HCT116 (cell line): ENCODE results near the gene RGS12. TPM values are rescaled to one million over a fixed set of nuclear protein-coding genes. Genes with fewer than 3 reads are reported as not detected.

ENCODE experiments used
- ATAC-seq: fragments of 200-7000 bp; cut with Tn5 transposase; 2 replicates; pipeline ENCODE4 v1.9.1; 2020; ENCODE audit warnings: mild to moderate bottlenecking, moderate library complexity
- BruUV-seq: library from RNA; stranded (reverse); fragments of 400-500 nt; replicated peaks from 2 replicates; lab custom pipeline; 2021; lab: Mats Ljungman, UMichigan
- CTCF ChIA-PET: fragments of 300-600 bp; sonication (Branson Sonifier 250); formaldehyde crosslinking; loops from one replicate; lab custom pipeline; 2021; ENCODE audit warnings: antibody characterized with exemption; lab: Charles Lee
- POLR2A ChIA-PET: fragments of 300-600, 350-600 bp; sonication (Branson Sonifier 250); formaldehyde crosslinking; loops from one replicate; lab custom pipeline; 2021; ENCODE audit warnings: antibody characterized with exemption; lab: Charles Lee
- RAD21 ChIA-PET, 2 experiments: fragments of 300-600 bp; sonication (Branson Sonifier 250); formaldehyde crosslinking; loops; one replicate each; lab custom pipeline; 2023; ENCODE audit warnings: low total read pairs in 2 of 2; ENCODE audit not compliant: uncharacterized antibody in 2 of 2, unreplicated experiment in 2 of 2, low non-redundant PET in 1 of 2; lab: Charles Lee
- DNase-seq: peaks from one replicate; pipeline ENCODE4 v3.0.0-alpha.2; 2010; ENCODE audit warnings: low read depth, low spot score
- H2AFZ ChIP-seq: fragments of 200-600 bp; shearing (Covaris generic), sonication (generic); 2 replicates; pipeline ENCODE4 v1.6.1; 2017; ENCODE audit warnings: low read depth, mixed run types, mixed read lengths, antibody characterized with exemption, low read length; ENCODE audit not compliant: poor library complexity, severe bottlenecking
- H3K27ac ChIP-seq: 2 replicates; pipeline ENCODE4 v1.5.1; 2012; ENCODE audit warnings: low read depth, low read length
- H3K27me3 ChIP-seq: fragments of 200-600 bp; sonication (generic); 2 replicates; pipeline ENCODE4 v1.6.1; 2016; ENCODE audit warnings: mixed run types, low read length, mixed read lengths; ENCODE audit not compliant: insufficient read depth
- H3K36me3 ChIP-seq, 2 experiments: fragments of 200-500 bp in 1 of 2; fragments of 200-600 bp in 1 of 2; sonication (Bioruptor generic) in 1 of 2; sonication (generic) in 1 of 2; 2 replicates each; pipeline versions ENCODE4 v1.5.1 to v1.6.1; 2014 to 2016; ENCODE audit warnings: low read length in 2 of 2, inconsistent platforms in 1 of 2, mixed read lengths in 1 of 2, mixed run types in 1 of 2; ENCODE audit not compliant: insufficient read depth in 2 of 2, control insufficient read depth in 1 of 2
- H3K4me1 ChIP-seq, 2 experiments: fragments of 200-600 bp in 1 of 2; sonication (generic) in 1 of 2; 2 replicates each; pipeline versions ENCODE4 v1.5.1 to v1.6.1; 2012 to 2017; ENCODE audit warnings: low read length in 2 of 2, inconsistent platforms in 1 of 2, mild to moderate bottlenecking in 1 of 2, mixed read lengths in 1 of 2, mixed run types in 1 of 2, moderate library complexity in 1 of 2; ENCODE audit not compliant: insufficient read depth in 2 of 2, control insufficient read depth in 1 of 2
- H3K4me2 ChIP-seq: fragments of 200-600 bp; sonication (generic); 2 replicates; pipeline ENCODE4 v1.6.1; 2017; ENCODE audit warnings: mixed run types, low read length, mixed read lengths
- H3K4me3 ChIP-seq, 2 experiments: fragments of 200-600 bp in 1 of 2; sonication (generic) in 1 of 2; replicated peaks in 1 of 2; 2 replicates each; pipeline ENCODE4 v1.5.1; 2011 to 2016; ENCODE audit warnings: low read length in 2 of 2, control low read depth in 1 of 2, low read depth in 1 of 2, mild to moderate bottlenecking in 1 of 2, mixed read lengths in 1 of 2, mixed run types in 1 of 2
- H3K79me2 ChIP-seq: fragments of 200-600 bp; sonication (generic); 2 replicates; pipeline ENCODE4 v1.6.1; 2017; ENCODE audit warnings: mild to moderate bottlenecking, mixed run types, low read length, moderate library complexity, mixed read lengths; ENCODE audit not compliant: insufficient read depth
- H3K9ac ChIP-seq: fragments of 200-600 bp; sonication (generic); 2 replicates; pipeline ENCODE4 v1.6.1; 2016; ENCODE audit warnings: low read length, mixed read lengths
- H3K9me2 ChIP-seq: fragments of 200-600 bp; sonication (generic), shearing (Covaris generic); 2 replicates; pipeline ENCODE4 v1.6.1; 2017; ENCODE audit warnings: mixed run types, mild to moderate bottlenecking, moderate library complexity; ENCODE audit not compliant: insufficient read depth
- H3K9me3 ChIP-seq, 2 experiments: fragments of 200-500 bp in 1 of 2; fragments of 200-600 bp in 1 of 2; sonication (Bioruptor generic) in 1 of 2; sonication (generic) in 1 of 2; 2 replicates each; pipeline ENCODE4 v1.6.1; 2014 to 2017; ENCODE audit warnings: low read length in 2 of 2, mixed read lengths in 2 of 2, inconsistent platforms in 1 of 2, low read depth in 1 of 2, mild to moderate bottlenecking in 1 of 2, mixed run types in 1 of 2, moderate library complexity in 1 of 2; ENCODE audit not compliant: control insufficient read depth in 1 of 2, insufficient read depth in 1 of 2
- H4K20me1 ChIP-seq: fragments of 200-600 bp; sonication (generic), shearing (Covaris generic); 2 replicates; pipeline ENCODE4 v1.6.1; 2017; ENCODE audit warnings: mixed run types, mild to moderate bottlenecking, moderate library complexity; ENCODE audit not compliant: insufficient read depth
- CEBPB ChIP-seq: IDR thresholded peaks from 2 replicates; pipeline ENCODE4 v1.6.1; 2012; ENCODE audit warnings: low read depth
- EGR1 ChIP-seq: IDR thresholded peaks from 2 replicates; pipeline ENCODE4 v1.6.1; 2012; ENCODE audit warnings: low read depth
- ELF1 ChIP-seq: IDR thresholded peaks from 2 replicates; pipeline ENCODE4 v1.6.1; 2012; ENCODE audit warnings: low read depth, borderline replicate concordance
- EZH2phosphoT487 ChIP-seq: fragments of 200-600 bp; IDR thresholded peaks from 2 replicates; pipeline ENCODE4 v1.6.1; 2018; ENCODE audit warnings: antibody characterized with exemption, borderline replicate concordance
- FOSL1 ChIP-seq: IDR thresholded peaks from 2 replicates; pipeline ENCODE4 v1.6.1; 2012; ENCODE audit warnings: low read depth
- POLR2AphosphoS5 ChIP-seq: IDR thresholded peaks from 2 replicates; pipeline ENCODE4 v1.6.1; 2011; ENCODE audit warnings: mild to moderate bottlenecking, low read depth, low read length, moderate library complexity
- RAD21 ChIP-seq: IDR thresholded peaks from 2 replicates; pipeline ENCODE4 v1.6.1; 2012; ENCODE audit warnings: low read depth, mild to moderate bottlenecking
- SP1 ChIP-seq: IDR thresholded peaks from 2 replicates; pipeline ENCODE4 v1.6.1; 2012; ENCODE audit warnings: low read depth
- YY1 ChIP-seq: IDR thresholded peaks from 2 replicates; pipeline ENCODE4 v1.6.1; 2011; ENCODE audit warnings: low read length, low read depth, moderate library complexity, mild to moderate bottlenecking; ENCODE audit not compliant: insufficient replicate concordance; ENCODE audit errors: extremely low read depth
- ZFX ChIP-seq: fragments of 450-650 bp; IDR thresholded peaks from 2 replicates; pipeline ENCODE4 v1.6.1; 2017
- intact Hi-C: fragments of 100-400 bp; cut with micrococcal nuclease; formaldehyde crosslinking; loops from 2 replicates; pipeline ENCODE4 v1.10.0; 2022
- total RNA-seq: library from RNA; stranded (reverse); gene quantifications from one replicate; pipeline ENCODE4 v1.2.1, GENCODE V29; 2021; ENCODE audit not compliant: unreplicated experiment
- TF ChIP-seq, protein P1 (sequence below): IDR thresholded peaks from 2 replicates; pipeline ENCODE4 v1.6.1; 2012
- TF ChIP-seq, protein P2 (sequence below): IDR thresholded peaks from 2 replicates; pipeline ENCODE4 v1.6.1; 2012; ENCODE audit warnings: low read depth
- TF ChIP-seq, protein P3 (sequence below): IDR thresholded peaks from 2 replicates; pipeline ENCODE4 v1.6.1; 2011; ENCODE audit warnings: mild to moderate bottlenecking, low read length, moderate library complexity; ENCODE audit not compliant: insufficient replicate concordance; ENCODE audit errors: extremely low read depth

RGS12 gene
- total RNA-seq, 1 experiment from 2014 or later = 22.2 TPM

DNA sequence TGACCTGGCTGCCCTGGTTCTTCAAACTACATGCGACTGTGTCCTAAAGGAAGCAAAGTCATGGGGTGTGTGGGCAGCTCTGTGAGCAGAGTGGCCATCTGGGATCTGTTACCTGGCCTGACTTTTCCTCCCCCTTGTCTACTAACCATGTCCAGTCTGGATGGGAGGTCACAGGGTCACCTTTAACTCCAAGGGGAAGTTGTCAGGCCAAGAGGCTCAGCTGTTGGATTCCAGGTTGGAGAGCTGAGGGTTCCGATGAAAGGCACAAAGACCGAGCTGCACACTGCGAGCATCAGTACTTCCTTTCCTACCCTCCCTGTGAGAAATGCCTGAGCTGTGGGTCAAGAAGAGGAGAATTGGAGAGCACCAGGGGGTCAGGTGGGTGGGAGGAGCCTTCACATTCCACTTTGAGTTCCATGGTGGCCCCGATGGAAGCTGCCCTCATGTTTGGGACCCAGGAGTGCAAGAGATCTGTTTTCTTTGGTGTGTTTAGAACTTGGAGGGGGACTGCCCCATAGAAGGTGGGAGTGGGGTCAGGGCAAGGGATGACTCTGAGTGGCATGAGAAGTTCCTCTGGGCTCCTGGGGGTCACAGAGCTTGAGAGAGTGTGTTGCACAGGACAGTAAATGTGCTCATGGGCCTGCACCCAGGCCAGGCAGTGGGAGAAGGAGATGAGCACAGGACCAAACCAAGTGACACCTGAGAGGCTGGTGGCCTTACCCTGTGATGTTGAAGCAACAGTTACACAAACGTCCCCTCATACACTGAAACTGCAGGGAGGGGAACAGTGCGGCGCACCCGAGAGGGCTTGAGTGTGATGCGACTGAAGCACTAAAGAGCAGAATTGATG lies 36.2 kb downstream of the RGS12 start:
- no peaks in the 10 kb centered on the region for H3K9me2 ChIP-seq
- H3K9ac ChIP-seq = no peak overlapping the region
- TF ChIP-seq RAD21 = no peak
- TF ChIP-seq EZH2phosphoT487 = no peak
- no peak for TF ChIP-seq YY1
- TF ChIP-seq, protein P1, sequence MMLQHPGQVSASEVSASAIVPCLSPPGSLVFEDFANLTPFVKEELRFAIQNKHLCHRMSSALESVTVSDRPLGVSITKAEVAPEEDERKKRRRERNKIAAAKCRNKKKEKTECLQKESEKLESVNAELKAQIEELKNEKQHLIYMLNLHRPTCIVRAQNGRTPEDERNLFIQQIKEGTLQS = no peak
- POLR2A ChIA-PET = no interaction called here
- DNase-seq (no peak), ATAC-seq (no peak)
- no TSS peak for BruUV-seq
- no peaks in the 10 kb centered on the region for H3K9me3 ChIP-seq
- H3K79me2 ChIP-seq = no peaks in the 10 kb centered on the region
- no peak overlapping the region for H3K4me3 ChIP-seq
- intact Hi-C loops = no loop called here
- CTCF ChIA-PET = no interaction called here
- RAD21 ChIA-PET = no interaction called here
- H2AFZ ChIP-seq = no peak overlapping the region
- H4K20me1 ChIP-seq = no peaks in the 10 kb centered on the region
- no peaks in the 10 kb centered on the region for H3K27me3 ChIP-seq
- H3K4me1 ChIP-seq = no peaks in the 10 kb centered on the region
- H3K4me2 ChIP-seq = no peak overlapping the region
- no peak overlapping the region for H3K27ac ChIP-seq
- H3K36me3 ChIP-seq = no peaks in the 10 kb centered on the region

DNA sequence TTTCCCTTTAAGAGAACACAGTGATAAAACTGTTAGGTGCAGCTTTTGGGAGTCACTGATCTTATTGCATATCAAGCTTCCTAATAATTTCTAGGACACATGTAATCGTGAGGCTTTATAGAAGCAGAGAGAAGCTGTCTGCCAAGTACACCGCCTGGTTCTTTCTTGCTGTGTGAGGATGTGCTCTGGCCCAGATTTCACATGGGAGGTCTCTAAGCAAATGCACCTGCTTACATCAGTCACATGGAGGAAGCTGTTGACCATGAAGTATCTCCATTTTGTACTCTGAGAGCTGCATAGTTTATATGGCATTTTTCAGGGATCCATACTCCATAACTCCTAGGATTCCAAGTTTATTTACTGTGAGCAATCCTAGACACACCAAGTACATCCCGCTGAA lies 37.1 kb downstream of the RGS12 start:
- H3K4me3 ChIP-seq = no peak overlapping the region
- ChIA-PET POLR2A (no interaction called here), CTCF (no interaction called here), RAD21 (no interaction called here)
- no peaks in the 10 kb centered on the region for H3K9me2 ChIP-seq
- H3K27me3 ChIP-seq = no peaks in the 10 kb centered on the region
- no peaks in the 10 kb centered on the region for H4K20me1 ChIP-seq
- H3K4me2 ChIP-seq = no peak overlapping the region
- H3K36me3 ChIP-seq = no peaks in the 10 kb centered on the region
- intact Hi-C loops = no loop called here
- no peak overlapping the region for H3K27ac ChIP-seq
- H2AFZ ChIP-seq = no peak overlapping the region
- ATAC-seq = no peak
- H3K9ac ChIP-seq = no peak overlapping the region
- TF ChIP-seq SP1 (no peak), ZFX (no peak), EZH2phosphoT487 (no peak), EGR1 (no peak), ELF1 (no peak), CEBPB (no peak), POLR2AphosphoS5 (no peak), FOSL1 (no peak), RAD21 (no peak), YY1 (no peak)
- TF ChIP-seq, protein P2, sequence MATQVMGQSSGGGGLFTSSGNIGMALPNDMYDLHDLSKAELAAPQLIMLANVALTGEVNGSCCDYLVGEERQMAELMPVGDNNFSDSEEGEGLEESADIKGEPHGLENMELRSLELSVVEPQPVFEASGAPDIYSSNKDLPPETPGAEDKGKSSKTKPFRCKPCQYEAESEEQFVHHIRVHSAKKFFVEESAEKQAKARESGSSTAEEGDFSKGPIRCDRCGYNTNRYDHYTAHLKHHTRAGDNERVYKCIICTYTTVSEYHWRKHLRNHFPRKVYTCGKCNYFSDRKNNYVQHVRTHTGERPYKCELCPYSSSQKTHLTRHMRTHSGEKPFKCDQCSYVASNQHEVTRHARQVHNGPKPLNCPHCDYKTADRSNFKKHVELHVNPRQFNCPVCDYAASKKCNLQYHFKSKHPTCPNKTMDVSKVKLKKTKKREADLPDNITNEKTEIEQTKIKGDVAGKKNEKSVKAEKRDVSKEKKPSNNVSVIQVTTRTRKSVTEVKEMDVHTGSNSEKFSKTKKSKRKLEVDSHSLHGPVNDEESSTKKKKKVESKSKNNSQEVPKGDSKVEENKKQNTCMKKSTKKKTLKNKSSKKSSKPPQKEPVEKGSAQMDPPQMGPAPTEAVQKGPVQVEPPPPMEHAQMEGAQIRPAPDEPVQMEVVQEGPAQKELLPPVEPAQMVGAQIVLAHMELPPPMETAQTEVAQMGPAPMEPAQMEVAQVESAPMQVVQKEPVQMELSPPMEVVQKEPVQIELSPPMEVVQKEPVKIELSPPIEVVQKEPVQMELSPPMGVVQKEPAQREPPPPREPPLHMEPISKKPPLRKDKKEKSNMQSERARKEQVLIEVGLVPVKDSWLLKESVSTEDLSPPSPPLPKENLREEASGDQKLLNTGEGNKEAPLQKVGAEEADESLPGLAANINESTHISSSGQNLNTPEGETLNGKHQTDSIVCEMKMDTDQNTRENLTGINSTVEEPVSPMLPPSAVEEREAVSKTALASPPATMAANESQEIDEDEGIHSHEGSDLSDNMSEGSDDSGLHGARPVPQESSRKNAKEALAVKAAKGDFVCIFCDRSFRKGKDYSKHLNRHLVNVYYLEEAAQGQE = no peak
- TF ChIP-seq, protein P1 = no peak
- TF ChIP-seq, protein P3, sequence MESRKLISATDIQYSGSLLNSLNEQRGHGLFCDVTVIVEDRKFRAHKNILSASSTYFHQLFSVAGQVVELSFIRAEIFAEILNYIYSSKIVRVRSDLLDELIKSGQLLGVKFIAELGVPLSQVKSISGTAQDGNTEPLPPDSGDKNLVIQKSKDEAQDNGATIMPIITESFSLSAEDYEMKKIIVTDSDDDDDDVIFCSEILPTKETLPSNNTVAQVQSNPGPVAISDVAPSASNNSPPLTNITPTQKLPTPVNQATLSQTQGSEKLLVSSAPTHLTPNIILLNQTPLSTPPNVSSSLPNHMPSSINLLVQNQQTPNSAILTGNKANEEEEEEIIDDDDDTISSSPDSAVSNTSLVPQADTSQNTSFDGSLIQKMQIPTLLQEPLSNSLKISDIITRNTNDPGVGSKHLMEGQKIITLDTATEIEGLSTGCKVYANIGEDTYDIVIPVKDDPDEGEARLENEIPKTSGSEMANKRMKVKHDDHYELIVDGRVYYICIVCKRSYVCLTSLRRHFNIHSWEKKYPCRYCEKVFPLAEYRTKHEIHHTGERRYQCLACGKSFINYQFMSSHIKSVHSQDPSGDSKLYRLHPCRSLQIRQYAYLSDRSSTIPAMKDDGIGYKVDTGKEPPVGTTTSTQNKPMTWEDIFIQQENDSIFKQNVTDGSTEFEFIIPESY = no peak
- no peak for DNase-seq
- H3K9me3 ChIP-seq = no peaks in the 10 kb centered on the region
- H3K79me2 ChIP-seq = no peaks in the 10 kb centered on the region
- no TSS peak for BruUV-seq
- no peaks in the 10 kb centered on the region for H3K4me1 ChIP-seq
